ENCODE data around the gene LHX4.
"Not testable (repeated sequence)": the region's sequence is repeated elsewhere in the genome, so short reads cannot be mapped to it uniquely, and the experiment has no call there.

The LHX4 gene

GRCh38 chr1:180197231-180197630, 32.8 kb upstream of the LHX4 start:
- DNase-seq (ENCODE audit: low read depth), result no peak

GRCh38 chr1:180198196-180198595, 31.9 kb upstream of the LHX4 start:
- no peak for DNase-seq (ENCODE audit: low read depth)

GRCh38 chr1:180198611-180199010, 31.5 kb upstream of the LHX4 start:
- DNase-seq (ENCODE audit: low read depth), result no peak

- no peak for DNase-seq (ENCODE audit: low read depth)
Measured at GRCh38 chr1:180199018-180199417, 31.0 kb upstream of the LHX4 start.

GRCh38 chr1:180201451-180202200, 28.4 kb upstream of the LHX4 start:
- DNase-seq (ENCODE audit: low read depth), result no peak

- DNase-seq (ENCODE audit: low read depth), result not testable (repeated sequence)
Measured at GRCh38 chr1:180202588-180202987, 27.5 kb upstream of the LHX4 start.

GRCh38 chr1:180204231-180204630, 25.8 kb upstream of the LHX4 start:
- DNase-seq (ENCODE audit: low read depth), result no peak

- DNase-seq (ENCODE audit: low read depth), result no peak
Measured at GRCh38 chr1:180206581-180206980, 23.5 kb upstream of the LHX4 start.

GRCh38 chr1:180208264-180208663, 21.8 kb upstream of the LHX4 start:
- no peak for DNase-seq (ENCODE audit: low read depth)

- no peak for DNase-seq (ENCODE audit: low read depth)
Measured at GRCh38 chr1:180210008-180210620, 19.9 kb upstream of the LHX4 start.

GRCh38 chr1:180211156-180211859, 18.8 kb upstream of the LHX4 start:
- no peak for DNase-seq (ENCODE audit: low read depth)

- no peak for DNase-seq (ENCODE audit: low read depth)
Measured at GRCh38 chr1:180211860-180212229, 18.2 kb upstream of the LHX4 start.

- no peak for DNase-seq (ENCODE audit: low read depth)
Measured at GRCh38 chr1:180213401-180214170, 16.5 kb upstream of the LHX4 start.

GRCh38 chr1:180215856-180216625, 14.0 kb upstream of the LHX4 start:
- DNase-seq (ENCODE audit: low read depth), result no peak

- DNase-seq (ENCODE audit: low read depth), result no peak
Measured at GRCh38 chr1:180217006-180217405, 13.1 kb upstream of the LHX4 start.

GRCh38 chr1:180218806-180219765, 11.0 kb upstream of the LHX4 start:
- DNase-seq (ENCODE audit: low read depth), result no peak

GRCh38 chr1:180219776-180220175, 10.3 kb upstream of the LHX4 start:
- no peak for DNase-seq (ENCODE audit: low read depth)

GRCh38 chr1:180221462-180221861, 8.6 kb upstream of the LHX4 start:
- no peak for DNase-seq (ENCODE audit: low read depth)

GRCh38 chr1:180224902-180225301, 5.2 kb upstream of the LHX4 start:
- no peak for DNase-seq (ENCODE audit: low read depth)

GRCh38 chr1:180225403-180225802, 4.7 kb upstream of the LHX4 start:
- DNase-seq (ENCODE audit: low read depth), result no peak

All from stromal cell of bone marrow (primary cell).